ENCODE data around the gene ZFAND4. TPM values are rescaled to one million over a fixed set of nuclear protein-coding genes. Genes with fewer than 3 reads are reported as not detected.
A peak's percentile ranks its signal among the peaks of the same experiment; 100 is the strongest.

ZFAND4 gene
- total RNA-seq, 1 experiment from 2014 or later = 18.3 TPM

- TF ChIP-seq USF2 (CRISPR knock-in tag; IDR thresholded peaks at IDR 0.05) (peak; percentile 100), TCF7 (CRISPR knock-in tag; IDR thresholded peaks at IDR 0.05; ENCODE audit: low read depth) (0 out of 2 replicates have a peak, but pooled peaks have one; percentile 55), TEAD1 (CRISPR knock-in tag; IDR thresholded peaks at IDR 0.05) (peak; percentile 53; the same call in 1 of the 2 replicates), MYBL2 (CRISPR knock-in tag; IDR thresholded peaks at IDR 0.05) (peak; percentile 56; the same call in 1 of the 2 replicates), ZNF263 (CRISPR knock-in tag; IDR thresholded peaks at IDR 0.05; ENCODE audit: low read depth) (no peak), ZNF416 (CRISPR knock-in tag; IDR thresholded peaks at IDR 0.05) (no peak), ZNF138 (CRISPR knock-in tag; conservative IDR thresholded peaks at IDR 0.05) (no peak), ZNF121 (CRISPR knock-in tag; IDR thresholded peaks at IDR 0.05) (0 out of 2 replicates have a peak, but pooled peaks have one; percentile 44), MXD4 (CRISPR knock-in tag; IDR thresholded peaks at IDR 0.05; ENCODE audit: borderline replicate concordance) (no peak), ATF1 (CRISPR knock-in tag; IDR thresholded peaks at IDR 0.05) (no peak), FOXP1 (CRISPR knock-in tag; IDR thresholded peaks at IDR 0.05; ENCODE audit: borderline replicate concordance) (peak; percentile 96; the same call in 1 of the 2 replicates), FOXP4 (CRISPR knock-in tag; IDR thresholded peaks at IDR 0.05) (peak; percentile 94), ARID4B (CRISPR knock-in tag; IDR thresholded peaks at IDR 0.05; ENCODE audit: borderline replicate concordance) (peak; percentile 93), HMGXB4 (CRISPR knock-in tag; IDR thresholded peaks at IDR 0.05) (peak; percentile 49; the same call in 1 of the 2 replicates)
- TF ChIP-seq, protein P1, sequence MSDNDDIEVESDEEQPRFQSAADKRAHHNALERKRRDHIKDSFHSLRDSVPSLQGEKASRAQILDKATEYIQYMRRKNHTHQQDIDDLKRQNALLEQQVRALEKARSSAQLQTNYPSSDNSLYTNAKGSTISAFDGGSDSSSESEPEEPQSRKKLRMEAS (CRISPR knock-in tag; IDR thresholded peaks at IDR 0.05) = peak; percentile 91
- TF ChIP-seq, protein P2, sequence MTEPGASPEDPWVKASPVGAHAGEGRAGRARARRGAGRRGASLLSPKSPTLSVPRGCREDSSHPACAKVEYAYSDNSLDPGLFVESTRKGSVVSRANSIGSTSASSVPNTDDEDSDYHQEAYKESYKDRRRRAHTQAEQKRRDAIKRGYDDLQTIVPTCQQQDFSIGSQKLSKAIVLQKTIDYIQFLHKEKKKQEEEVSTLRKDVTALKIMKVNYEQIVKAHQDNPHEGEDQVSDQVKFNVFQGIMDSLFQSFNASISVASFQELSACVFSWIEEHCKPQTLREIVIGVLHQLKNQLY (CRISPR knock-in tag; IDR thresholded peaks at IDR 0.05) = 0 out of 2 replicates have a peak, but pooled peaks have one; percentile 53
- TF ChIP-seq, protein P3, sequence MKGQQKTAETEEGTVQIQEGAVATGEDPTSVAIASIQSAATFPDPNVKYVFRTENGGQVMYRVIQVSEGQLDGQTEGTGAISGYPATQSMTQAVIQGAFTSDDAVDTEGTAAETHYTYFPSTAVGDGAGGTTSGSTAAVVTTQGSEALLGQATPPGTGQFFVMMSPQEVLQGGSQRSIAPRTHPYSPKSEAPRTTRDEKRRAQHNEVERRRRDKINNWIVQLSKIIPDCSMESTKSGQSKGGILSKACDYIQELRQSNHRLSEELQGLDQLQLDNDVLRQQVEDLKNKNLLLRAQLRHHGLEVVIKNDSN (CRISPR knock-in tag; IDR thresholded peaks at IDR 0.05) = peak; percentile 100
- TF ChIP-seq, protein P4, sequence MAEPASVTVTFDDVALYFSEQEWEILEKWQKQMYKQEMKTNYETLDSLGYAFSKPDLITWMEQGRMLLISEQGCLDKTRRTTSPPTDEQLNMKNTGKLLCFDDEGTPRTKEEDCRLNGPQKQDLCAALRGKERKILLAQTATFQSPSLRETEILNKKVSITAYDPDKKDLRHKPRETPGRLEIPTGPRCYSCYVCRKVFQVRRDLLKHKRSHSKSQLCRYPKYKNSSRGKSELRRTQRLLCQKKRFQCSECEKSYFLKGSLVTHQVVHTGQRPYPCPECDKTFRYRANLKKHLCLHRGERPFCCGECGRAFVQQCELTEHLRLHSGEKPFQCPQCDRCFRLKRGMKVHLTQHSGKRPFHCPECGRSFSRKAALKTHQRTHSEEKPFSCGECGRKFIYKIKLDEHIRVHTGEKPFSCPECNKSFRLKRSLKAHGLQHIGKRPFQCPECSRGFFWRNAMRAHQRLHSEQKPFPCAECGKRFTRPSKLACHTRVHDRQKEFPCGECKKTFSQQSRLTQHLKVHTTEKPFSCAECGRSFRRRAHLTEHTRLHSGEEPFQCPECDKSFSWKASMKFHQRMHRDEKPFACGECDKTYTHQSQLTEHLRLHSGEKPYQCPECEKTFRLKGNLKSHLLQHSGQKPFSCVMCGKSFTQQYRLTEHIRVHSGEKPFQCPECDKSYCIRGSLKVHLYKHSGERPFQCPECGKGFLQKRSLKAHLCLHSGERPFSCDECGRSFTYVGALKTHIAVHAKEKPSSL (CRISPR knock-in tag; conservative IDR thresholded peaks at IDR 0.05) = no peak
- TF ChIP-seq, protein P5, sequence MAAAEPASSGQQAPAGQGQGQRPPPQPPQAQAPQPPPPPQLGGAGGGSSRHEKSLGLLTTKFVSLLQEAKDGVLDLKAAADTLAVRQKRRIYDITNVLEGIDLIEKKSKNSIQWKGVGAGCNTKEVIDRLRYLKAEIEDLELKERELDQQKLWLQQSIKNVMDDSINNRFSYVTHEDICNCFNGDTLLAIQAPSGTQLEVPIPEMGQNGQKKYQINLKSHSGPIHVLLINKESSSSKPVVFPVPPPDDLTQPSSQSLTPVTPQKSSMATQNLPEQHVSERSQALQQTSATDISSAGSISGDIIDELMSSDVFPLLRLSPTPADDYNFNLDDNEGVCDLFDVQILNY (CRISPR knock-in tag; IDR thresholded peaks at IDR 0.05) = peak; percentile 83; the same call in 1 of the 2 replicates
Observed at GRCh38 chr10:45594276-45595157, 78.1 kb downstream of the ZFAND4 start (continued).
